HG02763 (cell line): ENCODE results near the gene SCAMP5.

Experiments used
- ATAC-seq: cut with Tn5 transposase; IDR thresholded peaks from one replicate; pipeline ENCODE4 v1.9.1; 2021; ENCODE audit warnings: mild to moderate bottlenecking, moderate library complexity; ENCODE audit not compliant: unreplicated experiment

Gene SCAMP5

GRCh38 chr15:75067123-75067830 is 71.9 kb downstream of the SCAMP5 start:
- ATAC-seq = no peak

- no peak for ATAC-seq
These were observed 73.4 kb downstream of the SCAMP5 start for GRCh38 chr15:75068748-75069147.

- ATAC-seq = peak; percentile 78
These were observed 74.0 kb downstream of the SCAMP5 start for GRCh38 chr15:75069301-75069925.

GRCh38 chr15:75070674-75071073 is 75.3 kb downstream of the SCAMP5 start:
- no peak for ATAC-seq
